Measurements from ENCODE around the gene TRAF5.
"Not testable (repeated sequence)": the region's sequence is repeated elsewhere in the genome, so short reads cannot be mapped to it uniquely, and the experiment has no call there.

Gene TRAF5

DNA sequence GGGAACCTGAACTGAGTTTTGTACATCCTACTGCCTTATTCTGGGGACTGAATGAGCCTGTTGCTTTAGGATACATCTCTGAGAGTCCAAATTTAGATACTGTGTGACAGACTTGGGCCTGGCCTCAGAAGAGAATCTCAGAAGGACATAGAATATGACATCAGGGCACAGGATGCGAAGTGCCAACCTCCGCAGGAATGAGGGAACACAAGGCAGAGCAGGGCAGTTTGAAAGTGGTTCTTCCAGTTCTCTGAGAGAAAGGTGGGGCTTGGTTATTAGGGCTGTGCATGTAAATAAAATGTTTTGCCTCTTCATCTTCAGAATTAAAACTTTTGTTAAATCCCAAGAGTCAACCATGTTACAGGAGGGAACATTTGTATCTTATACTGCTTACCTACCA lies 23.1 kb downstream of the TRAF5 start:
- Histone ChIP-seq H3K27ac (ENCODE audit: low read depth, low read length) (no peak overlapping the region), H3K36me3 (ENCODE audit: insufficient read depth, low read length) (no peaks in the 10 kb centered on the region), H3K4me3 (ENCODE audit: low read length) (no peak overlapping the region), H3K27me3 (ENCODE audit: insufficient read depth, low read length) (no peaks in the 10 kb centered on the region), H3K9ac (ENCODE audit: low read depth, low read length) (no peak overlapping the region), H3K4me1 (ENCODE audit: insufficient read depth, low read length) (peaks cover 14% of the 10 kb centered on the region), H3K9me3 (ENCODE audit: insufficient read depth, low read depth, low read length) (0 out of 2 replicates have a peak, but pooled peaks cover 6% of the 10 kb centered on the region)
- 96% methylated on average over 2 of the region's 2 CpGs for whole genome bisulfite sequencing

DNA sequence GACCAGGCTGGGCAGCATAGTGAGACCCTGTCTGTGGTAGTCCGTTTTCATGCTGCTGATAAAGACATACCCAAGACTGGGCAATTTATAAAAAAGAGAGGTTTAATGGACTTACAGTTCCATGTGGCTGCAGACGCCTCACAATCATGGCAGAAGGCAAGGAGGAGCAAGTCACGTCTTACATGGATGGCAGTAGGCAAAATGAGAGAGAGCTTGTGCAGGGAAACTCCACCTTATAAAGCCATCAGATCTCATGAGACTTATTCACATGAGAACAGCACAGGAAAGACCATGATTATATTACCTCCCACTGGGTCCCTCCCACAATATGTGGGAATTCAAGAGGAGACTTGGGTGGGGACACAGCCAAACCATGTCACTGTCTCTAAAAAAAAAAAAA lies 25.4 kb downstream of the TRAF5 start:
- H3K4me3 ChIP-seq (ENCODE audit: low read length); H3K9ac ChIP-seq (ENCODE audit: low read depth, low read length); H3K4me1 ChIP-seq (ENCODE audit: insufficient read depth, low read length); H3K9me3 ChIP-seq (ENCODE audit: insufficient read depth, low read depth, low read length); H3K27me3 ChIP-seq (ENCODE audit: insufficient read depth, low read length); H3K27ac ChIP-seq (ENCODE audit: low read depth, low read length); H3K36me3 ChIP-seq (ENCODE audit: insufficient read depth, low read length): not testable (repeated sequence)
- WGBS = 90% methylated on average over 3 of the region's 3 CpGs

DNA sequence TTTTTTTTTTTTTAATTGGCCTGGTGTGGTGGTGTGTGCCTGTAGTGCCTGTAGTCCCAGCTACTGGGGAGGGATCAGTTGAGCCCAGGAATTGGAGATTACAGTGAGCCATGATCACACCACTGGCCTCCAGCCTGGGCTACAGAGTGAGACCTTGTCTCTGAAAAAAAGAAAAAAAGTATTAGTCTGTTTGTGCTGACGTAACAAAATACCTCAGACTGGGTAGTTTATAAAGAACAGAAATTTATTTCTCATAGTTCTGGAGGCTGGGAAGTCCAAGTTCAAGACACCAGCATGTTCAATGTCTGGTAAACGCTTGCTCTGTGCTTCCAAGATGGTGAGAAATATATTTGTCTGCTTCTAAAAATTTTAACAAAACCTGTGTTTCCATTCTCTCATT lies 25.8 kb downstream of the TRAF5 start:
- peaks cover 11% of the 10 kb centered on the region; the same call in 1 of the 2 replicates for H3K36me3 ChIP-seq (ENCODE audit: insufficient read depth, low read length)
- 100% methylated on average over 2 of the region's 2 CpGs for WGBS
- H3K27ac ChIP-seq (ENCODE audit: low read depth, low read length) = no peak overlapping the region

DNA sequence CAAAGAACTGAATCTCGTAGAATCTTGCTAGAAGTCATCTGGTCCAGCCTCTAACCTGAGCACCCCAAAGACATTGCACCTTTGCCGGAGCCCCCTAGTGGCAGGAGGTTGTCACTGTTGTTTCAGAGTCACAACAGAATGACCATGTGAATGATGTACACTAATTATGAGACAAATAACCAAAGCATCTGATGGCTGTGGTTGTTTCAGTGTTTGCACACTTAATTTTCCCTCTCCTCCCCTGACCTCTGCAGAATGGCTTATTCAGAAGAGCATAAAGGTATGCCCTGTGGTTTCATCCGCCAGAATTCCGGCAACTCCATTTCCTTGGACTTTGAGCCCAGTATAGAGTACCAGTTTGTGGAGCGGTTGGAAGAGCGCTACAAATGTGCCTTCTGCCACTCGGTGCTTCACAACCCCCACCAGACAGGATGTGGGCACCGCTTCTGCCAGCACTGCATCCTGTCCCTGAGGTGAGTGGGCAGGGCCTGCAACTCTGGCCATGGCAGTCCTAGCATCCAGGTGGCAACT lies 26.4 kb downstream of the TRAF5 start:
- Histone ChIP-seq H3K36me3 (ENCODE audit: insufficient read depth, low read length) (peaks cover 13% of the 10 kb centered on the region; the same call in 1 of the 2 replicates), H3K4me3 (ENCODE audit: low read length) (no peak overlapping the region), H3K27ac (ENCODE audit: low read depth, low read length) (no peak overlapping the region), H3K4me1 (ENCODE audit: insufficient read depth, low read length) (no peaks in the 10 kb centered on the region), H3K9ac (ENCODE audit: low read depth, low read length) (no peak overlapping the region), H3K27me3 (ENCODE audit: insufficient read depth, low read length) (no peaks in the 10 kb centered on the region), H3K9me3 (ENCODE audit: insufficient read depth, low read depth, low read length) (0 out of 2 replicates have a peak, but pooled peaks cover 6% of the 10 kb centered on the region)
- WGBS = 90% methylated on average over 8 of the region's 8 CpGs

More for the DNA sequence above, 25.8 kb downstream of the TRAF5 start:
- Histone ChIP-seq H3K9me3 (ENCODE audit: insufficient read depth, low read depth, low read length) (0 out of 2 replicates have a peak, but pooled peaks cover 6% of the 10 kb centered on the region), H3K27me3 (ENCODE audit: insufficient read depth, low read length) (no peaks in the 10 kb centered on the region), H3K4me1 (ENCODE audit: insufficient read depth, low read length) (no peaks in the 10 kb centered on the region), H3K4me3 (ENCODE audit: low read length) (no peak overlapping the region), H3K9ac (ENCODE audit: low read depth, low read length) (no peak overlapping the region)

DNA sequence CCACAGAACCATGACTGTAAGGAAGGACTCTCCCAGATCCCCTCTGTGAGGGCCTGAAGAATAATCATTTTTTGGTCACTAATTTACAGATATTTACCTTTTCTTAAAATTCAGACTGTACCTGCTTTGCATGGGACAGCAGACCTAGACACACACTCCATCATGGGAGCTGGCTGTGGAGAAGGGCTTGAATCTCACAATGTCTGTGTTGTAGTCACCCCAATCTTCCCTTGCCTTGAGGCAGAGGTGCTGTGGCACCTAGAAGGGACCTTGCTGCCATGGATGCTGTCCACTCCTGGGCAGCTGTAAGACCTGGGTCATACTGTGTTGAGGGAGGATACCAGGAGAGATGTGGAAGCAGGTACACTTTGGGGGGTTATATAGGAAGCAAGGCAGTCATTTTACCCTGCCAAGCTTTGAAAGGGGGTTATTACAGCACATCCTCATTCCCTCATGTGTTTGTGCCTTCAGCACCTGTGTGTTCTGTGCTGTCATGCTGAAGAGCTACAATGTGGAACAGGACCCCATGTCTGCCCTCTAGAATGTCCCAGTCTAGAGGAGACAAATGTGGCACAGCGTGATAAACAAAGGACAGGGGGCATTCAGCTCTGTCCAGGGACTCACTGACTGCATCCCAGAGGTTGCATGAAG lies 27.1 kb downstream of the TRAF5 start:
- H3K9me3 ChIP-seq (ENCODE audit: insufficient read depth, low read depth, low read length) = 0 out of 2 replicates have a peak, but pooled peaks cover 6% of the 10 kb centered on the region
- no peak overlapping the region for H3K4me3 ChIP-seq (ENCODE audit: low read length)
- peaks cover 13% of the 10 kb centered on the region; the same call in 1 of the 2 replicates for H3K36me3 ChIP-seq (ENCODE audit: insufficient read depth, low read length)
- no peak overlapping the region for H3K9ac ChIP-seq (ENCODE audit: low read depth, low read length)
- H3K27ac ChIP-seq (ENCODE audit: low read depth, low read length) = no peak overlapping the region
- WGBS = 1% methylated on average over 1 of the region's 1 CpG
- no peaks in the 10 kb centered on the region for H3K27me3 ChIP-seq (ENCODE audit: insufficient read depth, low read length)
- no peaks in the 10 kb centered on the region for H3K4me1 ChIP-seq (ENCODE audit: insufficient read depth, low read length)

DNA sequence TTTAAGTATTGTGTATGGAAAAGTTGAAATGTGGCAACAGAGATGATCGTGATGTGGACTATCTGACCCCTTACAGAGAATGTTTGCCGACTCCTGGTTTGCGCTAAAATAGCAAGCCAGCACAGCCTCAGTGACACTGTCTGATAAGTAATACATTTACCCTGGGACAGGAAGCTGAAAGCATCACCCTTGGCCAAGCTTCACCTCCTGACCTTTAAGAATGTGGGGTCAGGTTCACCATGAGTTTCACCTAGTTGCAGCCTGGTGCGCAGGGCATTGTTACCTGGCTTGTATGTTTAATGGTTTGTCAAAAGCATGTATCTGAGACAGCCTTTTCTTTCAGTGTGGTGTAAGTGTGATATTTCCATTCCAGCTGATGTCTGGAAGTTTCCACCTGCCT lies 29.2 kb downstream of the TRAF5 start:
- no peak overlapping the region for H3K27ac ChIP-seq (ENCODE audit: low read depth, low read length)
- WGBS = 92% methylated on average over 4 of the region's 4 CpGs
- no peak overlapping the region for H3K9ac ChIP-seq (ENCODE audit: low read depth, low read length)
- peaks cover 34% of the 10 kb centered on the region for H3K36me3 ChIP-seq (ENCODE audit: insufficient read depth, low read length)
- no peaks in the 10 kb centered on the region for H3K27me3 ChIP-seq (ENCODE audit: insufficient read depth, low read length)
- no peaks in the 10 kb centered on the region for H3K4me1 ChIP-seq (ENCODE audit: insufficient read depth, low read length)
- 0 out of 2 replicates have a peak, but pooled peaks cover 6% of the 10 kb centered on the region for H3K9me3 ChIP-seq (ENCODE audit: insufficient read depth, low read depth, low read length)
- no peak overlapping the region for H3K4me3 ChIP-seq (ENCODE audit: low read length)

DNA sequence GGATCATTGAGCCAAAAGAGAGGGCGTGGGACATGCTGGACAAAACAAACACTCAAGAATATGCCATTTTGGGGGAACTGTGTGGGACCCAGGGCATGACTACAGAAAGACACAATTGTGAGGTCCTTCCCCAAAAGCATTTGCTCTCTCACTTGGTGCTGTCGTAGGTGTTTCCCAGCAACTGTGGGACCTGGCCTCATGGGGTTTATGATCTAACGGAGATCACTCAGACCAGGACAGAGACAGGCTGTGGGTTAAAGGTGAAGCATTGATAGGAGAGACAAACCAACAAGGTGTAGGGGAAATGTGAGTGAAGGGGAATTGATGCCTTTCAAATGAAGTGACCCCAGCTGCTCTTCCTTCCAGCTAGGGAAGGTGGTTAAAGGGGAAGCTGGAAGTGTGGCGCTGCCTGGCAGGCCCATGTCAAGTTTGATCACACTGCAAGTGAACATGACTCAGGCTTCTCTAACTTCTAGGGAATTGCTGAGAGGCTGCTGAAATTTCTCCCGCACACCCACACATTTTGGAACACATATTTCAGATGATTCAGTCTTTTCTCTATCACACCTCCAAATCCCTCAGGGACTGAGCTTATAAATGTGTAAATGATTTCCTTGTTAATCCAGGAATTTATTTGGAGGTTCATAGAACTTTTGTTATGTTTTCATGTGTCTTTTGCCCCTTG lies 30.2 kb downstream of the TRAF5 start:
- Histone ChIP-seq H3K36me3 (ENCODE audit: insufficient read depth, low read length) (peaks cover 43% of the 10 kb centered on the region), H3K27me3 (ENCODE audit: insufficient read depth, low read length) (no peaks in the 10 kb centered on the region), H3K9ac (ENCODE audit: low read depth, low read length) (no peak overlapping the region), H3K4me3 (ENCODE audit: low read length) (no peak overlapping the region), H3K9me3 (ENCODE audit: insufficient read depth, low read depth, low read length) (0 out of 2 replicates have a peak, but pooled peaks cover 3% of the 10 kb centered on the region), H3K4me1 (ENCODE audit: insufficient read depth, low read length) (no peaks in the 10 kb centered on the region), H3K27ac (ENCODE audit: low read depth, low read length) (no peak overlapping the region)
- WGBS = 74% methylated on average over 5 of the region's 5 CpGs

DNA sequence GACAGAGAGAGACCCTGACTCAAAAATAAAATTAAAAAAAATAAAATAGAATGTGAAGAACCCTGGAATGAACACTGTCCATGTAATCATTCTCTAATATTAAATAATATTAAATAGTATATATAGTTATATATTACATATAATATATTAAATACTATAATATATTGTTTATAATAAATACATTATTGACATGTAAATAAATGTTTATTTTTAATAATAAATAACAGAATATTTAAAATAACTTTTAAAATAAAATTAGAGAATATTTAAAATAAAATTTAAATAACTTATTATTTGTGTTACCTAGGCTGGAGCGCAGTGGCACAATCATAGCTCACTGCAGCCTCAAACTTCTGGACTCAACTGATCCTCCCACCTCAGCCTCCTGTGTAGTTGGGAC lies 32.1 kb downstream of the TRAF5 start:
- Histone ChIP-seq H3K9me3 (ENCODE audit: insufficient read depth, low read depth, low read length) (no peaks in the 10 kb centered on the region), H3K9ac (ENCODE audit: low read depth, low read length) (no peak overlapping the region), H3K4me3 (ENCODE audit: low read length) (no peak overlapping the region), H3K27me3 (ENCODE audit: insufficient read depth, low read length) (no peaks in the 10 kb centered on the region), H3K27ac (ENCODE audit: low read depth, low read length) (no peak overlapping the region), H3K4me1 (ENCODE audit: insufficient read depth, low read length) (no peaks in the 10 kb centered on the region), H3K36me3 (ENCODE audit: insufficient read depth, low read length) (peaks cover 56% of the 10 kb centered on the region)
- 100% methylated on average over 1 of the region's 1 CpG for WGBS

DNA sequence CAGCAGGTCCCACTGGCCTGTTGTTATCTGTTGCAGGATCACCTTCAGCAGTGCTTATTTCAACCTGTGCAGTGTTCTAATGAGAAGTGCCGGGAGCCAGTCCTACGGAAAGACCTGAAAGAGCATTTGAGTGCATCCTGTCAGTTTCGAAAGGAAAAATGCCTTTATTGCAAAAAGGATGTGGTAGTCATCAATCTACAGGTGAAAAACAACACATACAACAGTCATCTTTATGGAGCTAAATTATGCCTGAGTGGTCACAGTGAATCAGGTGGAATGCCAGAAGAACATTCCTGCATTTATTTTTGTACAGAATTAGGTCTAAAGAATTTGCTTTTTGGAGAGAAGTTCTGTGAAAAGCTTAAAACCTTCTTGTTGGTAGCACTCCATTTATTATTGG lies 33.2 kb downstream of the TRAF5 start:
- WGBS = 92% methylated on average over 3 of the region's 3 CpGs
- H3K9ac ChIP-seq (ENCODE audit: low read depth, low read length) = no peak overlapping the region
- H3K27ac ChIP-seq (ENCODE audit: low read depth, low read length) = no peak overlapping the region
- H3K9me3 ChIP-seq (ENCODE audit: insufficient read depth, low read depth, low read length) = no peaks in the 10 kb centered on the region
- H3K36me3 ChIP-seq (ENCODE audit: insufficient read depth, low read length) = peaks cover 56% of the 10 kb centered on the region
- no peak overlapping the region for H3K4me3 ChIP-seq (ENCODE audit: low read length)
- no peaks in the 10 kb centered on the region for H3K4me1 ChIP-seq (ENCODE audit: insufficient read depth, low read length)
- no peaks in the 10 kb centered on the region for H3K27me3 ChIP-seq (ENCODE audit: insufficient read depth, low read length)

DNA sequence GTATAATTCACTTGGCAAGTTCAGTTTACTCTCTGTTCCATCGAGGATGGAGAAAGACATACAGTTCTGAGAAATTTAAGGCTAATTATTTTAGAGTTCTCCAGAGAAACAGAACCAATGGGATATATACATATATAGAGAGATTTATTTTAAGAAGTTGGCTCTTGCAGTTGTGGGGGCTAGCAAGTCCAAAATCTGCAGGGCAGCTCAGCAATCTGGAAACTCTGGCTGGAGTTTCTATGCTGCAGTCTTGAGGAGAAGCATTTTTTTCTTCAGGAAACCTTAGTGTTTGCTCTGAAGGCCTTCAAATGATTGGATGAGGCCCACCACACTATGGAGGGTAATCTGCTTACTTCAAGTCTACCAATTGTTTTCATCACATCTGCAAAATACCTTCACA lies 34.6 kb downstream of the TRAF5 start:
- Histone ChIP-seq H3K27ac (ENCODE audit: low read depth, low read length) (no peak overlapping the region), H3K27me3 (ENCODE audit: insufficient read depth, low read length) (no peaks in the 10 kb centered on the region), H3K36me3 (ENCODE audit: insufficient read depth, low read length) (peaks cover 60% of the 10 kb centered on the region), H3K9me3 (ENCODE audit: insufficient read depth, low read depth, low read length) (no peaks in the 10 kb centered on the region), H3K4me1 (ENCODE audit: insufficient read depth, low read length) (no peaks in the 10 kb centered on the region), H3K9ac (ENCODE audit: low read depth, low read length) (no peak overlapping the region), H3K4me3 (ENCODE audit: low read length) (no peak overlapping the region)
- 86% methylated on average over 1 of the region's 1 CpG for WGBS

DNA sequence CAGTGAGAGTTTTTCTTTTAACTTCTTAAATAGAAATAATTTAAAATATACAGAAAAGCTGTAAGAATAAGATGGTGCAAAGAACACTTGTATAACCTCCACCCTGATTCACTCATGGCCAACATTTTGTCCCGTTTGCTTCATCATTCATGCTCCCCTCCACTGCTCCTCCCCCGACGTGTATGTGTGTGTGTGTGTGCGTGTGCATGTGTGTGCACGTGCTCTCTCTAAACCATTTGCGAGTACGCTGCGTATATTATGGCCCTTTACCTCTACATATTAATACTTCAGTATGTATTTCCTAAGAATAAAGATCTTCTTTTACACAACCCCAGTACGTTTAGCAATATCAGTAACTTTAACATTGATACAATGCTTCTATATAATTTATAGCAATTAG lies 43.0 kb downstream of the TRAF5 start:
- Histone ChIP-seq H3K36me3 (ENCODE audit: insufficient read depth, low read length) (peaks cover 46% of the 10 kb centered on the region), H3K9ac (ENCODE audit: low read depth, low read length) (no peak overlapping the region), H3K27ac (ENCODE audit: low read depth, low read length) (no peak overlapping the region), H3K4me1 (ENCODE audit: insufficient read depth, low read length) (0 out of 2 replicates have a peak, but pooled peaks cover 2% of the 10 kb centered on the region), H3K9me3 (ENCODE audit: insufficient read depth, low read depth, low read length) (no peaks in the 10 kb centered on the region), H3K27me3 (ENCODE audit: insufficient read depth, low read length) (no peaks in the 10 kb centered on the region), H3K4me3 (ENCODE audit: low read length) (no peak overlapping the region)
- 100% methylated on average over 3 of the region's 9 CpGs for WGBS

Data from HUES64 (cell line).